Testis (tissue), 2 donors: Measurements from ENCODE around the gene TCF12.

ENCODE experiments used
- POLR2A ChIP-seq: fragments of 450-650 bp; IDR thresholded peaks from one replicate; pipeline ENCODE4 v1.6.1; 2017; ENCODE audit warnings: antibody characterized with exemption, mild to moderate bottlenecking, moderate library complexity
- TF ChIP-seq, protein P1 (sequence below), 3 experiments: fragments of 450-650 bp in 2 of 3; fragments of 200-600 bp in 1 of 3; sonication (generic) in 1 of 3; IDR thresholded peaks; one replicate each; pipeline ENCODE4 v1.5.1; 2016 to 2019; ENCODE audit warnings: antibody characterized with exemption in 3 of 3, mild to moderate bottlenecking in 2 of 3, moderate library complexity in 1 of 3

DNA sequence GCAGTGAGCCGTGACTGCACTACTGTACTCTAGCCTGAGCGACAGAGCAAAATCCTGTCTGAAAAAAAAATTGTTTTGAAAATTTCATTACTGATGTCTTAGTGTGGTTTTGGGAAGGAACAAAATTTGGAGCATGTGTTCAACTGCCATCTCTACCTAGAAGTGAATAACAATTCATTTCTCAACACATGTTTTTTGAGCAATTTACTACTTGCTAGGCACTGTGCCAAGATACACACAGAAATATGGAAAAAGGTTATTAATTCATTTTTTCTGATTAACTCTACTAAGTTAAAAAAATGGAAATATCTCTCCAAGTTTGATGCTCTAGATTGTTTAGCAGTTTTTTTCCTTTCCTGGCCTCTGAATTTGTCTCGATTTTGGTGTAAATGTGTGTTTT is 5.2 kb upstream of the TCF12 start:
- TF ChIP-seq, protein P1, sequence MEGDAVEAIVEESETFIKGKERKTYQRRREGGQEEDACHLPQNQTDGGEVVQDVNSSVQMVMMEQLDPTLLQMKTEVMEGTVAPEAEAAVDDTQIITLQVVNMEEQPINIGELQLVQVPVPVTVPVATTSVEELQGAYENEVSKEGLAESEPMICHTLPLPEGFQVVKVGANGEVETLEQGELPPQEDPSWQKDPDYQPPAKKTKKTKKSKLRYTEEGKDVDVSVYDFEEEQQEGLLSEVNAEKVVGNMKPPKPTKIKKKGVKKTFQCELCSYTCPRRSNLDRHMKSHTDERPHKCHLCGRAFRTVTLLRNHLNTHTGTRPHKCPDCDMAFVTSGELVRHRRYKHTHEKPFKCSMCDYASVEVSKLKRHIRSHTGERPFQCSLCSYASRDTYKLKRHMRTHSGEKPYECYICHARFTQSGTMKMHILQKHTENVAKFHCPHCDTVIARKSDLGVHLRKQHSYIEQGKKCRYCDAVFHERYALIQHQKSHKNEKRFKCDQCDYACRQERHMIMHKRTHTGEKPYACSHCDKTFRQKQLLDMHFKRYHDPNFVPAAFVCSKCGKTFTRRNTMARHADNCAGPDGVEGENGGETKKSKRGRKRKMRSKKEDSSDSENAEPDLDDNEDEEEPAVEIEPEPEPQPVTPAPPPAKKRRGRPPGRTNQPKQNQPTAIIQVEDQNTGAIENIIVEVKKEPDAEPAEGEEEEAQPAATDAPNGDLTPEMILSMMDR (IDR thresholded peaks at IDR 0.05), result no peak
- TF ChIP-seq POLR2A, result no peak
